Neural cell (in vitro differentiated cells): Measurements from ENCODE around the gene NMB. TPM values are rescaled to one million over a fixed set of nuclear protein-coding genes. Genes with fewer than 3 reads are reported as not detected.

Experiments
- H2AFZ ChIP-seq: fragments of 200-600, 300-800 bp; sonication (generic), shearing (Covaris generic); 2 replicates; pipeline ENCODE4 v1.6.0; 2014; ENCODE audit warnings: low read depth, mild to moderate bottlenecking, antibody characterized with exemption, low read length, moderate library complexity
- H3F3A ChIP-seq: fragments of 200-600 bp; shearing (Covaris generic); 2 replicates; pipeline ENCODE4 v1.6.1; 2016; ENCODE audit warnings: mild to moderate bottlenecking, moderate library complexity, mixed read lengths, antibody characterized with exemption, low read length; ENCODE audit not compliant: insufficient read depth, poor library complexity, severe bottlenecking
- H3K27ac ChIP-seq: fragments of 200-600, 300-800 bp; sonication (generic), shearing (Covaris generic); 2 replicates; pipeline ENCODE4 v1.5.1; 2014; ENCODE audit warnings: mild to moderate bottlenecking, low read length, moderate library complexity
- H3K27me3 ChIP-seq: fragments of 300-800, 200-600 bp; sonication (generic), shearing (Covaris generic); 2 replicates; pipeline ENCODE4 v1.6.0; 2014; ENCODE audit warnings: mild to moderate bottlenecking, low read depth, low read length, moderate library complexity; ENCODE audit not compliant: insufficient read depth
- H3K36me3 ChIP-seq: fragments of 300-800, 200-600 bp; sonication (generic), shearing (Covaris generic); 2 replicates; pipeline ENCODE4 v1.5.1; 2014; ENCODE audit warnings: mild to moderate bottlenecking, antibody characterized with exemption, low read length, moderate library complexity; ENCODE audit not compliant: insufficient read depth
- H3K4me2 ChIP-seq: fragments of 300-800, 200-600 bp; sonication (generic), shearing (Covaris generic); 2 replicates; pipeline ENCODE4 v1.6.0; 2014; ENCODE audit warnings: mild to moderate bottlenecking, low read length
- H3K4me3 ChIP-seq: fragments of 300-800, 200-600 bp; sonication (generic), shearing (Covaris generic); 2 replicates; pipeline ENCODE4 v1.5.1; 2014; ENCODE audit warnings: mild to moderate bottlenecking, low read length, moderate library complexity
- H3K79me2 ChIP-seq: fragments of 200-600 bp; shearing (Covaris generic); replicated peaks from 2 replicates; pipeline ENCODE4 v1.6.0; 2014; ENCODE audit warnings: mild to moderate bottlenecking, low read length, moderate library complexity; ENCODE audit not compliant: insufficient read depth
- H3K9ac ChIP-seq: fragments of 300-800, 200-600 bp; sonication (generic), shearing (Covaris generic); 2 replicates; pipeline ENCODE4 v1.6.1; 2016; ENCODE audit warnings: mild to moderate bottlenecking, low read length, mixed read lengths
- H3K9me2 ChIP-seq: fragments of 200-600 bp; shearing (Covaris generic); 2 replicates; pipeline ENCODE4 v1.6.1; 2016; ENCODE audit warnings: mild to moderate bottlenecking, low read length, mixed read lengths; ENCODE audit not compliant: insufficient read depth
- H3K9me3 ChIP-seq: fragments of 200-600, 300-800 bp; sonication (generic), shearing (Covaris generic); 2 replicates; pipeline ENCODE4 v1.6.1; 2016; ENCODE audit warnings: mild to moderate bottlenecking, mixed run types, low read length, moderate library complexity, mixed read lengths
- H4K20me1 ChIP-seq: fragments of 200-600 bp; shearing (Covaris generic); 2 replicates; pipeline ENCODE4 v1.6.1; 2016; ENCODE audit warnings: mild to moderate bottlenecking, mixed run types; ENCODE audit not compliant: insufficient read depth
- EP300 ChIP-seq: fragments of 450-650 bp; conservative IDR thresholded peaks from 2 replicates; pipeline ENCODE4 v1.6.1; 2014; ENCODE audit warnings: antibody characterized with exemption, mild to moderate bottlenecking, moderate library complexity; ENCODE audit not compliant: poor library complexity, severe bottlenecking
- EZH2 ChIP-seq: fragments of 200-600, 300-800 bp; shearing (Covaris generic), sonication (generic); IDR thresholded peaks from 2 replicates; pipeline ENCODE4 v1.6.1; 2014; ENCODE audit warnings: antibody characterized with exemption, low read length, borderline replicate concordance, mild to moderate bottlenecking; ENCODE audit not compliant: insufficient read depth, poor library complexity, severe bottlenecking
- MXI1 ChIP-seq: fragments of 450-650 bp; conservative IDR thresholded peaks from 2 replicates; pipeline ENCODE4 v1.6.1; 2014; ENCODE audit warnings: antibody characterized with exemption, mild to moderate bottlenecking; ENCODE audit not compliant: poor library complexity, severe bottlenecking
- POLR2AphosphoS5 ChIP-seq: IDR thresholded peaks from 2 replicates; pipeline ENCODE4 v1.6.1; 2012
- RAD21 ChIP-seq: fragments of 450-650 bp; conservative IDR thresholded peaks from 2 replicates; pipeline ENCODE4 v1.6.1; 2014; ENCODE audit warnings: antibody characterized with exemption, mild to moderate bottlenecking, moderate library complexity
- SMC3 ChIP-seq: fragments of 450-650 bp; conservative IDR thresholded peaks from 2 replicates; pipeline ENCODE4 v1.6.1; 2014; ENCODE audit warnings: antibody characterized with exemption, mild to moderate bottlenecking, moderate library complexity; ENCODE audit not compliant: poor library complexity
- TAF1 ChIP-seq: IDR thresholded peaks from 2 replicates; pipeline ENCODE4 v1.6.1; 2012; ENCODE audit warnings: low read depth
- polyA plus RNA-seq: library from polyadenylated mRNA; depleted of rRNA; stranded (reverse); fragments of >200 nt; gene quantifications from 2 replicates; pipeline ENCODE4 v1.2.3, GENCODE V29; 2014
- TF ChIP-seq, protein P1 (sequence below): fragments of 450-650 bp; IDR thresholded peaks from 2 replicates; pipeline ENCODE4 v1.5.1; 2014; ENCODE audit warnings: antibody characterized with exemption, mild to moderate bottlenecking, moderate library complexity; ENCODE audit not compliant: poor library complexity, severe bottlenecking
- TF ChIP-seq, protein P2 (sequence below): IDR thresholded peaks from 2 replicates; pipeline ENCODE4 v1.6.1; 2012; ENCODE audit warnings: borderline replicate concordance

Gene NMB
- polyA plus RNA-seq, 1 donor from 2014 or later = 3.0 TPM

- Histone ChIP-seq H4K20me1 (no peaks in the 10 kb centered on the region), H3F3A (no peaks in the 10 kb centered on the region), H3K4me3 (no peak overlapping the region), H3K9me2 (no peaks in the 10 kb centered on the region), H3K4me2 (no peak overlapping the region), H3K79me2 (no peaks in the 10 kb centered on the region), H3K27ac (no peak overlapping the region), H3K9me3 (no peaks in the 10 kb centered on the region), H3K27me3 (no peaks in the 10 kb centered on the region), H2AFZ (no peak overlapping the region), H3K9ac (no peak overlapping the region), H3K36me3 (no peaks in the 10 kb centered on the region)
- no peak for TF ChIP-seq TAF1
- TF ChIP-seq SMC3 = no peak
- TF ChIP-seq RAD21 = no peak
- TF ChIP-seq, protein P1, sequence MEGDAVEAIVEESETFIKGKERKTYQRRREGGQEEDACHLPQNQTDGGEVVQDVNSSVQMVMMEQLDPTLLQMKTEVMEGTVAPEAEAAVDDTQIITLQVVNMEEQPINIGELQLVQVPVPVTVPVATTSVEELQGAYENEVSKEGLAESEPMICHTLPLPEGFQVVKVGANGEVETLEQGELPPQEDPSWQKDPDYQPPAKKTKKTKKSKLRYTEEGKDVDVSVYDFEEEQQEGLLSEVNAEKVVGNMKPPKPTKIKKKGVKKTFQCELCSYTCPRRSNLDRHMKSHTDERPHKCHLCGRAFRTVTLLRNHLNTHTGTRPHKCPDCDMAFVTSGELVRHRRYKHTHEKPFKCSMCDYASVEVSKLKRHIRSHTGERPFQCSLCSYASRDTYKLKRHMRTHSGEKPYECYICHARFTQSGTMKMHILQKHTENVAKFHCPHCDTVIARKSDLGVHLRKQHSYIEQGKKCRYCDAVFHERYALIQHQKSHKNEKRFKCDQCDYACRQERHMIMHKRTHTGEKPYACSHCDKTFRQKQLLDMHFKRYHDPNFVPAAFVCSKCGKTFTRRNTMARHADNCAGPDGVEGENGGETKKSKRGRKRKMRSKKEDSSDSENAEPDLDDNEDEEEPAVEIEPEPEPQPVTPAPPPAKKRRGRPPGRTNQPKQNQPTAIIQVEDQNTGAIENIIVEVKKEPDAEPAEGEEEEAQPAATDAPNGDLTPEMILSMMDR = no peak
- TF ChIP-seq MXI1 = no peak
Measured at GRCh38 chr15:84645997-84646396, 12.0 kb downstream of the NMB start.

- H3K36me3 ChIP-seq = no peaks in the 10 kb centered on the region
- no peak overlapping the region for H3K4me2 ChIP-seq
- H3K27ac ChIP-seq = no peak overlapping the region
- H3K79me2 ChIP-seq = no peaks in the 10 kb centered on the region
- no peaks in the 10 kb centered on the region for H3K9me3 ChIP-seq
- TF ChIP-seq, protein P1 = no peak
- TF ChIP-seq RAD21 (no peak), EP300 (no peak), EZH2 (no peak), SMC3 (no peak), MXI1 (no peak), TAF1 (no peak), POLR2AphosphoS5 (no peak)
- TF ChIP-seq, protein P2, sequence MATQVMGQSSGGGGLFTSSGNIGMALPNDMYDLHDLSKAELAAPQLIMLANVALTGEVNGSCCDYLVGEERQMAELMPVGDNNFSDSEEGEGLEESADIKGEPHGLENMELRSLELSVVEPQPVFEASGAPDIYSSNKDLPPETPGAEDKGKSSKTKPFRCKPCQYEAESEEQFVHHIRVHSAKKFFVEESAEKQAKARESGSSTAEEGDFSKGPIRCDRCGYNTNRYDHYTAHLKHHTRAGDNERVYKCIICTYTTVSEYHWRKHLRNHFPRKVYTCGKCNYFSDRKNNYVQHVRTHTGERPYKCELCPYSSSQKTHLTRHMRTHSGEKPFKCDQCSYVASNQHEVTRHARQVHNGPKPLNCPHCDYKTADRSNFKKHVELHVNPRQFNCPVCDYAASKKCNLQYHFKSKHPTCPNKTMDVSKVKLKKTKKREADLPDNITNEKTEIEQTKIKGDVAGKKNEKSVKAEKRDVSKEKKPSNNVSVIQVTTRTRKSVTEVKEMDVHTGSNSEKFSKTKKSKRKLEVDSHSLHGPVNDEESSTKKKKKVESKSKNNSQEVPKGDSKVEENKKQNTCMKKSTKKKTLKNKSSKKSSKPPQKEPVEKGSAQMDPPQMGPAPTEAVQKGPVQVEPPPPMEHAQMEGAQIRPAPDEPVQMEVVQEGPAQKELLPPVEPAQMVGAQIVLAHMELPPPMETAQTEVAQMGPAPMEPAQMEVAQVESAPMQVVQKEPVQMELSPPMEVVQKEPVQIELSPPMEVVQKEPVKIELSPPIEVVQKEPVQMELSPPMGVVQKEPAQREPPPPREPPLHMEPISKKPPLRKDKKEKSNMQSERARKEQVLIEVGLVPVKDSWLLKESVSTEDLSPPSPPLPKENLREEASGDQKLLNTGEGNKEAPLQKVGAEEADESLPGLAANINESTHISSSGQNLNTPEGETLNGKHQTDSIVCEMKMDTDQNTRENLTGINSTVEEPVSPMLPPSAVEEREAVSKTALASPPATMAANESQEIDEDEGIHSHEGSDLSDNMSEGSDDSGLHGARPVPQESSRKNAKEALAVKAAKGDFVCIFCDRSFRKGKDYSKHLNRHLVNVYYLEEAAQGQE = no peak
- no peak overlapping the region for H3K9ac ChIP-seq
- no peaks in the 10 kb centered on the region for H3K27me3 ChIP-seq
- no peak overlapping the region for H2AFZ ChIP-seq
- no peak overlapping the region for H3K4me3 ChIP-seq
- H4K20me1 ChIP-seq = no peaks in the 10 kb centered on the region
- H3K9me2 ChIP-seq = no peaks in the 10 kb centered on the region
- H3F3A ChIP-seq = no peaks in the 10 kb centered on the region
Measured at GRCh38 chr15:84645496-84645895, 12.5 kb downstream of the NMB start.
